ENCODE data around the gene SPDYE18. TPM values are rescaled to one million over a fixed set of nuclear protein-coding genes. Genes with fewer than 3 reads are reported as not detected.
"Not testable (repeated sequence)": the region's sequence is repeated elsewhere in the genome, so short reads cannot be mapped to it uniquely, and the experiment has no call there.

SPDYE18 gene, protein sequence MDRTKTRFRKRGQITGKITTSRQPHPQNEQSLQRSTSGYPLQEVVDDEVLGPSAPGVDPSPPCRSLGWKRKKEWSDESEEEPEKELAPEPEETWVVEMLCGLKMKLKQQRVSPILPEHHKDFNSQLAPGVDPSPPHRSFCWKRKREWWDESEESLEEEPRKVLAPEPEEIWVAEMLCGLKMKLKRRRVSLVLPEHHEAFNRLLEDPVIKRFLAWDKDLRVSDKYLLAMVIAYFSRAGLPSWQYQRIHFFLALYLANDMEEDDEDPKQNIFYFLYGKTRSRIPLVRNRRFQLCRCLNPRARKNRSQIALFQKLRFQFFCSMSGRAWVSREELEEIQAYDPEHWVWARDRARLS
- total RNA-seq: under 1 TPM in 2 of 4 donors, not detected in 2; 0.48 to 0.50 TPM

DNA sequence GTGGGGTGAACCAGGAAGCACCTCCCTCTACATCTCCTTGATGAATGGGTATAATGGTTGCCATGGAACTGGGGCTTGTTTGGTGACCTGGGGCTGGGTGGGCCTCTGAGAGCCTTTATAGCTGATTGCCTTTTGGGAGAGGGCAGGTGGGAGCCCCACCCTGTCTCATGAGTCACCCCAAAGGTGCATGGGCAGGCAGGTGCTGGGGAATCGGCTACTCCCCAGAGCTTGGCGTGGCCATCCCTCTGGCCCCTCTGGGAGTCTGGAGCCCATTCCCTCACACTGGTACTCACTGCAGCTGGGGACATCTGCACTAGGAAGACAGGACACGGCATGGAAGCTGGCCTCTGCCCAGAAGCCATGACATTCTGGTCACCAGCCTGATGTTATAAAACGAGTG, at the start of gene SPDYE18:
SPDYE18 (minus strand) TSS at position 2 of the 400 bp plus-strand sequence. CDS start 2,046 bp downstream, outside the sequence.
- not testable (repeated sequence) for DNase-seq (ENCODE audit: low spot score); ATAC-seq (ENCODE audit: low FRiP score)

DNA sequence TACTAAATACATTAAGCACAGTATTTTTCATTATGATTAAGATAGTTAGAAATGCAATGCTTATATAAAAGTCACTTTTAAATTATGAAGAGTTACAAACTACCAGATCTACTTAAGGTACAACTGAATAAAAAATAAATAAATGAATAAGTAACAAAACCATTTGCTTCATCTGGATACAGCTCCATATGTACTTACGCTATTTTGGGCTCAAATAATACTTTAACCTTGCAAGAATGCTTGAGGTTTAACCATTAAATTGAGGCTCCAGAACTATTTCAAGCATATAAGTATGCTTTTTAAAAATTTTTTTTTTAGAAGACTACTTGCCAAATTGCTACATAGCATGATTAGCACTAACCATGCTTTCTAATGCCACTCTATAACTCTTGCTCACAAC, 46.0 kb upstream of the SPDYE18 start:
- not testable (repeated sequence) for ATAC-seq (ENCODE audit: low FRiP score); DNase-seq (ENCODE audit: low spot score)

DNA sequence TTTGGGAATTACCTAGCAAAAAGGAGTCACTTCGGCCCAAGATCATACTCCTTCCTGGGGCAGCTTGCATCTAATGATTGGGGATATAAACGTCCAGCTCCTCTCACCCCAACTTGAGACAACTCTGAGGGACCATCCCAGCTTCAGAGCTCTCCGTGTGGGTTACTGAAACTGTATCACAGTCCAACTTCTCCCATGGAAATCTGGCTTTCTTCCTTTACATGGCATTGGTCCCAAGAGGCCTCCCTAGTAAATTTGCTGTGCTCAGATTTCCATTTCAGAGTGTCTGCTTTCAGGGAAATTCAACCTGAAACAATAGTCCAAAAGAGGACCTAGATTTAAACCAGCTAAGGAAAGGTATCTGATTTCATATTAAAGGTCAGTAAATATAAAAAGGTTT, 45.3 kb upstream of the SPDYE18 start:
- DNase-seq (ENCODE audit: low spot score); ATAC-seq (ENCODE audit: low FRiP score): not testable (repeated sequence)

DNA sequence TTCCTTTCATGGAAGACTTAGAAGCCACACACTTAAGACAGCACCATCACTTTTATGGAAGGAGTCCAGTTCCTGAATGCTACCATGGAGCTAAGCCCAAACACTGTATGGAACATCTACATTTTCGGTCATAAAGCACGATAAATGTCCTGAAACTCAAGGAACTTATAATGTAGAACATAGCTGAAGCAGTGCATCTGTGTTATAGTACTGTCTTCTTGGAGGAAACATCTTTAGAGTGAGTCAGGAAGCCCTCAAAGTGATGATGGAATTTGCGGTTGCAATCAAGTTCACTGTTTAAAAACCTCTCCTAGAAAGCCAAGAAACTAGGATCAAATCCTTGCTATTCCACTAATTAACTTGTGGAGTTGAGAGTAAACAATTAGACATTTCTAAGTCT, 43.5 kb upstream of the SPDYE18 start:
- not testable (repeated sequence) for ATAC-seq (ENCODE audit: low FRiP score); DNase-seq (ENCODE audit: low spot score)

DNA sequence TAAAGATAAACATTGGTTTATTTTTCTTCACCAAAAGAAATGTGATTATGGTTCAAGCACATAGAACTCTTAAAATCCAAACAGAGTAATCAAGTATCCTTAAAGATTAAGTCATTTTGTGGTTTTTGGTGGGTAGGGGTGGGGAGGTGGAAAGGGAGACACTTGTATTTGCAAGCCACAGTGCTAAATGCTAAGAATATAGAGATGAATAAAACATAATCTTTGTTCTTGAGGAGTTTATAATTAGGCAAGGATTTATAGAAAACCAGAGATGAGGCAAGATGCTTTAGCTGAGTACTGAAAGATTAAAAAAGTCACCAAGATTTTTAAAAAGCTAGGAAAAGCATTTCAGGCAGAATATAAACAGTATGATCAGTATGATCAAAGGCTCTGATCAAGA, 40.3 kb upstream of the SPDYE18 start:
- not testable (repeated sequence) for ATAC-seq (ENCODE audit: low FRiP score); DNase-seq (ENCODE audit: low spot score)

DNA sequence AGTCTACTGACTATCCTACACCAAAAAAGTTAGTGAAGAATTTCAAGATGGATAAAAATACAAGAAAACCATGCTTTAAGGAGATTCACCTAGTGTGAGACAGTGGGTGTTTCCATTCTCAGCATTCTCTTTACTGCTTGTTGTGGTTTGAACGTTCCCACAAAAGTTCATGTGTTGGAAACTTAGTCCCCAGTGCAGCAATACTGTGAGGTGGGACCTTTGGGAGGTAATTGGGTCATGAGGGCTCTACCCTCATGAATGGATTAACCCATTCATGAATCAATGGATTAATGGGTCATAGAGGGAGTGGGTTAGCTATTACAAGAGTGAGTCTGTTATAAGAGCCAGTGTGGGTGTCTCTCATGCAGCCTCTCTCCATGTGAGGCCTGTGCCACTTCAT, 38.8 kb upstream of the SPDYE18 start:
- not testable (repeated sequence) for ATAC-seq (ENCODE audit: low FRiP score); DNase-seq (ENCODE audit: low spot score)

DNA sequence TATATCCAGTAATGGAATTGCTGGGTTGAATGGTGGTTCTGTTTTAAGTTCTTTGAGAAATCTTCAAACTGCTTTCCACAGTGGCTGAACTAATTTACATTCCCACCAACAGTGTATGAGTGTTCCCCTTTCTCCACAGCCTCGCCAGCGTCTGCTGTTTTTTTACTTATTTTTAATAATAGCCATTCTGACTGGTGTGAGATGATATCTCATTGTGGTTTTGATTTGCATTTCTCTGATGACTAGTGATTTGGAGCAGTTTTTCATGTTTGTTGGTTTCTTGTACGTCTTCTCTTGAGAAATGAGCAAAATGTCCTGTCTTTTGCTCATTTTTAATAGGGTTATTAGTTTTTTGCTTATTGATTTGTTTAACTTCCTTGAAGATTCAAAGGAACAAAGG, 38.1 kb upstream of the SPDYE18 start:
- DNase-seq (ENCODE audit: low spot score); ATAC-seq (ENCODE audit: low FRiP score): not testable (repeated sequence)

DNA sequence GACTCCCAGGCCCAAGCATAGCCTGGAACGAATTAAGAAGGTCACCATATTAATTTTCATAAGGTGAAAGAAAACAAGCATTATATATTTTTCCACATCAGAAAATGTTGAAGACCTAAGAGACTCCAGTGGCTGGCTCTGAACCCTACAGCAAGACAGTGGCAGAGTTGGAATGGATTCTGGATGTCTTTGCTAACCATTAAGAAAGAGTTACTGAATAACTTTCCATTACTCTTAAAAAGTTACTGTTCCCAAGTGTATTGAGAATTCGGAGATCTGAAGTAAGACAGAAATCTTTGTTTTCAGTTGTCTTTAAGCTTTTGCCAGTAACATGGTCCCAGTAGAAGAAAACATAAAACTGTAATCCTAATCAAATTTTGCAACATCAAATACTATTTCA, 29.9 kb upstream of the SPDYE18 start:
- DNase-seq (ENCODE audit: low spot score); ATAC-seq (ENCODE audit: low FRiP score): not testable (repeated sequence)

DNA sequence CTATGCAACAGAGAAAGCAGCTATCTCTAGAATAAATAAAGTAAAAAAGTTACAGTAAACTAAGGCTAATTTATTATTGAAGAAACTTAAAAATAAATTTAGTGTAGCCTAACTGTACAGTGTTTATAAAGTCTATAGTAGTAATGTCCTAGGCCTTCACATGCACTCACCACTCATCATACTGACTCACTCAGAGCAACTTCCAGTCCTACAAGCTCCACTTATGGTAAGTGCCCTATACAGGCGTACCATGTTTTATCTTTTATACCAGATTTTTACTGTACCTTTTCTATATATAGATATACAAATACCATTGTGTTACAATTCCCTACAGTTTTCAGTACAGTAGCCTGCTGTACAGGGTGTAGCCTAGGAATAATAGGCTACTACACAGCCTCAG, 19.8 kb upstream of the SPDYE18 start:
- ATAC-seq (ENCODE audit: low FRiP score): not testable (repeated sequence)

DNA sequence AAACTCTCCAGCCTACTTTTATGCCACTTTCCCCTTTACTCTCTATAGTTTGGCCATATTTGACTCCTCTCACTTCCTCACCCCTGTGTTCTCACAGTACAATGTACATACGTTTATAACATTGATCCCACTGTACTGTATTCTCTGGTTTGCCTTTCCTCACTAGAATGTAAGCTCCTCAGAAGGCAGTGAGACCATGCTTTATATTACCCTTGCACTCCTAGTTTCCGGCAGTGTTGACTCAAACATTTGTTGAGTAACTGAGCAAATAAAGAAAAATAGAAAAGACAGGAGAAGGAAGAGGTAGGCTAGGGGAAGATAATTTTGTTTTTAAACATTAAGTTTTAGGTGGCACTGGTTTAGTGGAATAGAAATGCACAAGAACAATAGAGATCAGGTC, 17.9 kb upstream of the SPDYE18 start:
- ATAC-seq (ENCODE audit: low FRiP score); DNase-seq (ENCODE audit: low spot score): not testable (repeated sequence)

More for the DNA sequence above, 19.8 kb upstream of the SPDYE18 start:
- not testable (repeated sequence) for DNase-seq (ENCODE audit: low spot score)

DNA sequence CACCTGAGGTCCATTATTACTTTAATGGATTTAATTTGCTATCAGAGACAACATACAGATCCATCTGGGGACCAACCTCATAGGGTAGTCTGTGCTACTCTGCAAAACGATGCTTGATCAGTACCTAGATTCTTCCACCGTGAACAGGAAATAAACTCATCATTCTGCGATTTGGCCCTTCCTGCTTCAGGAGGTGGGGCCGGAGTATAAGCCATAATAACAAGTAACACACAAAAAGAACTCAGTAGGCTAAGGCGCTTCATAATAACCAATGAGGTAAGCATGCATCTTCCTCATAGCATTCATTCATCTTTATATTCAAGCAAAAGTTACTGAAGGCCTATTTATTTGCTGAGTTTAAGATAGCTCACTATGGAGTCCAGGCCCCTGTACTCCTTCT, 17.3 kb upstream of the SPDYE18 start:
- DNase-seq (ENCODE audit: low spot score); ATAC-seq (ENCODE audit: low FRiP score): not testable (repeated sequence)

DNA sequence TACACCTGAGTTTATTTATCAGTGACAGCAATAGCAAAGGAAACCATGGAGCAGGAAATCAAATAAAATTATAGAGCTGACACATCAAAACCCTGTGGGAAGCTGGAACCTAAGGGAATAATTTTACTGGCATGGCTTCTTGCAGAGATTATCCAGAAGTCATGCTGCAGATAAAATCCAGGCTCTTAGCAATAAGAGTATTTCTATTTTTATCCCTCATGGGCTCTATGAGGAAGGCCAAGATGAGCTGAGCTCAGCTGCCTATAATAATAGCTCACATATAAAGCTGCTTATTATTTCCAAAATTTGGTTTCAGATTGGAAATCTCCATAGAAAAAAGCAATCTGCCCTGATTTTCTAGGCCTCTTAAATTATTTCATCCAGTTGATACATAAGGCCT, 16.8 kb upstream of the SPDYE18 start:
- ATAC-seq (ENCODE audit: low FRiP score); DNase-seq (ENCODE audit: low spot score): not testable (repeated sequence)

DNA sequence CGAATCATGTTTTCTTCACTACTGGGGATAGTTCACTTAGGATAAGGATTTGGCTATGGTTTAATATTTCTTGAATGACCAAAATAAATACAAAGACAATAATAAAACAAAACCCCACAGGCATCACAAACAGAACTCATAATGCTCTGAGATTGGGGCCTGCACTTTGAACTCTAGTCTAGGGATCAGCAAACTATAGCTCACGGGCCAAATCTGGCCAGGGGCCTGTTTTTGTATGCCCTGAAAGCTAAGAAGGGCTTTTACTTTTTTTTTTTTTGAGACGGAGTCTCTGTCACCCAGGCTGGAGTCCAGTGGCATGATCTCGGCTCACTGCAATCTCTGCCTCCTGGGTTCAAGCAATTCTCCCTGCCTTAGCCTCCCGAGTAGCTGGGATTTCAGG, 14.7 kb upstream of the SPDYE18 start:
- DNase-seq (ENCODE audit: low spot score); ATAC-seq (ENCODE audit: low FRiP score): not testable (repeated sequence)

DNA sequence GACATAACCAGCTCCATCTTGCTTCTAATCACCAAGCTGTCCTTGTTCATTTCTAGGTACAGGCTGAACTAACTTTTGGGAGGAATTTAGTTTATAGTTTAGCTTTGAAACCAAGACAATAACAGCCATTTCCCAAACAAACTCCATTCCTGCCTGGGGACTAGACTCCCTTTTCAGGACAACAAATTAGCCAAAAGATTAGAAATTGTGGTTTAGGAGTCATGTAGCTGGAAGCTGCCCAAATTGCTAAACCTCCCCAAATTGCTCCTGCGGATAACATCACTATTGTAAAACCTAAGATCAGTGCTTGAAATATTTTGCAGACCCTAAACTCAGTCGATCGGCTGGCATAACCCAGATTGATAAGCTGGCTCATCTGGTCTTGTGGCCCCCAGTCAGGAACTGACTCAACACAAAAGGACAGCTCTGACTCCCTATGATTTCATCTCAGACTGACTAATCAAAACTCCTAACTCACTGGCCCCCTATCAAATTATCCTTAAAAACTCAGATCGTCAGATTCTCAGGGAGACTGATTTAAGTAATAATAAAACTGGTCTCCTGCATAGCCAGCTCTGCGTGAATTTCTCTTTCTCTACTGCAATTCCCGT, 12.5 kb upstream of the SPDYE18 start:
- not testable (repeated sequence) for DNase-seq (ENCODE audit: low spot score); ATAC-seq (ENCODE audit: low FRiP score)

DNA sequence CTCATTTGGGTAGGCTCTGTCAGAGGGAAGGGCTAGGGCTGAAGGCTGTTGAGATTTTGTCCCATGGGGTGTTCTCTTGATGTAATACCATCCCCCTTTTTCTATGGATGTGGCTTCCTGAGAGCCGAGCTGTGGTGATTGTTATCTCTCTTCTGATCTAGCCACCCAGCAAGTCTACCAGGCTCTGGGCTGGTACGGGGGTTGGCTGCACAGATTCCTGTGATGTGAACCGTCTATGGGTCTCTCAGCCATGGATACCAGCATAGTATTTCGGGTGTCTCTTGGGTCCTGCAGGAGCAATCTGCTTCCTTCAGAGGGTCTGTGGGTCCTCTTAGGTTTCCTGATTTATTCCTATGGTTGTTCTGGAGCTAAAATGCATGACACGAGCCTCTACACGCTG, 8.8 kb upstream of the SPDYE18 start:
- ATAC-seq (ENCODE audit: low FRiP score): not testable (repeated sequence)

DNA sequence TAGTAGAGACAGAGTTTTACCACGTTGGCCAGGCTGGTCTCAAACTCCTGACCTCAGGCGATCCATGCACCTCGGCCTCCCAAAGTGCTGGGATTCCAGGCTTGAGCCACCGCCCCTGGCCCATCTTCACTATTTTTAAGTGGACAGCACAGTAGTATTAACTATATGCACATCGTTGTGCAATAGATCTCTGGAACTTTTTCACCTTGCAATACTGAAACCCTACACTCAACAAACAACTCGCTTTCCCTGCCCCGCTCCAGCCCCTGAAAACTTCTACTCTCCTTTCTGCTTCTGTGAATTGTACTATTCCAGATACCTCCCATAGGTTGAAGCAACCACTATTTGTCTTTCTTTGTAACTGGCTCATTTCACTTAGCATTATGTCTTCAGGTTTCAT, 3.5 kb upstream of the SPDYE18 start:
- ATAC-seq (ENCODE audit: low FRiP score); DNase-seq (ENCODE audit: low spot score): not testable (repeated sequence)

More for the DNA sequence above, 8.8 kb upstream of the SPDYE18 start:
- not testable (repeated sequence) for DNase-seq (ENCODE audit: low spot score)

DNA sequence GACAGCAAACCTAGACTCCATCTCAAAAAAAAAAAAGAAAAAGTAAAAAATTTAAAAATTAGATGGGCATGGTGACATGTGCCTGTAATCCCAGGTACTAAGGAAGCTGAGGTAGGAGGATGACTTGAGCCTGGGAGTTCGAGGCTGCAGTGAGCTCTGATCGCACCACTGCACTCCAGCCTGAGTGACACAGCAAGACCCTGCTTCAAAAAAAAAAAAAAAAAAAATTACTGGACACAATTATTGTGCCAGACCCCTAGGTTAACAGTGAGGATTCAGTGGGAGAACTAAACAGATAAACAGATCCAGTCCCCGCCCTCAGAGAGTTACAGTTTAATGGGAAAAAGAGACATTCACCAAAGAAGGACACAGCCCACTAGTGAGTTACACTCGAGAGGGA, 1.4 kb upstream of the SPDYE18 start:
- not testable (repeated sequence) for DNase-seq (ENCODE audit: low spot score); ATAC-seq (ENCODE audit: low FRiP score)

DNA sequence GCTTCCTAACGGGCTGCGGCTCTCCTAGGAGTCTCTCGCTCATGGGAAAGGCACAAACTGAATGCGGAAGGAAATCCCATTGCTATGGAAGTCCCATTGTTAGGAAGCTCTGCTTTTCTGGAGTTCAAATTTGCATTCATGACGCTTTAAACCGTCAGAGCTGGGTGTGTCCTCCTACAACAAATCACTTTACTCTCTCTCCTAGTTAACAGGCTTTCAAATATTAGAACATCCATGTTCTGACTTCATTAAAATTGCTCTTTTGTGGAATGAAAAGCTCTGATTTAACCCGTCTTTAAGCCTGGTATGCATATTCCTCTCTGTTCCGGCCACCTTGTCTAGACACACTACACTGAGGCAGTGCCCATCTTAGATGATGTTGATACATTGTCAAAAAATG, 30.1 kb downstream of the SPDYE18 start, which contains the start of gene SPDYE17:
SPDYE17 (minus strand) TSS at position 101 of the 400 bp plus-strand sequence. CDS start 1,791 bp downstream, outside the sequence.
- DNase-seq (ENCODE audit: low spot score); ATAC-seq (ENCODE audit: low FRiP score): not testable (repeated sequence)

DNA sequence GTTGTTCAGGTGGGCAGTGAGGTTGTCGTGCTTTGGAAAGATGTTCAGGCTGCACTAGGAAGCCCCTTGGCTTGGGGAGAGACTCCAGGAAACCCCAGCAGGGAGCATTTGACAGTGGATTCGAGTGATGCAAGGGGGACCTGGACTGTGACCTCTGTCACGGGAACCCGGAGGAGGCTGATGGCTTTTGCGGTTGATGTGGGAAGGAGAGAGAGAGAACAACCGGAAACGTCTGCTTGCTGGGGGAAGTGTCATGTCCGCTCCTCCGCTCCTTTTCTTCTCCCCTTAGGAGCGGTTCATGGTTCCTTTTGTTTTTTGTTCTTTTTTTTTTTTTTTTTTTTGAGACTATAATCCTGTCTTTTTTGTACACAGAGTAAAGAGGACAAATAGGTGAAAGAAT, 36.0 kb downstream of the SPDYE18 start:
- not testable (repeated sequence) for ATAC-seq (ENCODE audit: low FRiP score); DNase-seq (ENCODE audit: low spot score)

DNA sequence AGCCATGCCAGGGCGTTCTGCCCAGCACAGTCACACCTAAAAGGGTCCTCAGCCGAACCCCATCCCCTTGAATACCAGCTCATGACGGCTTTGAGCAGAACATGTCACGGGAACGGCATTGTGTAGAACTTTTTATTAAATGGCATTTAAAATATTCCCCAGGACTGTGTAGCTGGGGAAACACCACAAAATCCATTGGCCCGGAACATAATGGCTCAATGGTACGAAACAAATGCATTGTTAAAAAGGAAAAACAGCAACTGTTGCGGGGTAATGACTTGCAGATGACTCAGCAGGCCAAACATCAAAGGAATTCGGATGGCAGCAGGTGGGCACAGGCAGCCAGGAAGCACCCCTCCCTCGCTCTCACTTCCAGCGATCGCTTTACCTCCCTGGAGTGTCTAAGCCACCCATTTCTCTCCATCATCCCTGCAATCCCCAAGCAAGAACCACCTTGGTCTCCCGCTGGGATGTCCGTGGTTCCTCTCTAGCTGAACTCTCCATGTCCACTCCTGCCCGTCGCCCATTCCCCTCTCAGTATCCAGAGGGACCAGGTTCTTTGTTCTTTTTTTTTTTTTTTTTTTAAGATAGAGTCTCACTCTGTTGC, 52.2 kb downstream of the SPDYE18 start:
- DNase-seq (ENCODE audit: low spot score); ATAC-seq (ENCODE audit: low FRiP score): not testable (repeated sequence)

Data from omental fat pad (tissue), 4 donors.